Skeletal muscle tissue (tissue), 4 donors: ENCODE results near the gene SLCO4C1. TPM values are rescaled to one million over a fixed set of nuclear protein-coding genes. Genes with fewer than 3 reads are reported as not detected.

Experiments
- H3K27ac ChIP-seq: one replicate; pipeline ENCODE4 v1.7.0; 2013; ENCODE audit warnings: mild to moderate bottlenecking, low read depth, low read length, inconsistent platforms
- H3K27me3 ChIP-seq, 3 donors: one replicate each; pipeline ENCODE4 v1.7.0; 2013; ENCODE audit warnings: low read length in 3 of 3; ENCODE audit not compliant: control insufficient read depth in 3 of 3, insufficient read depth in 3 of 3
- H3K36me3 ChIP-seq, 3 donors: one replicate each; pipeline ENCODE4 v1.7.0; 2013; ENCODE audit warnings: low read length in 3 of 3; ENCODE audit not compliant: control insufficient read depth in 3 of 3, insufficient read depth in 3 of 3
- H3K4me1 ChIP-seq, 3 donors: one replicate each; pipeline ENCODE4 v1.7.0; 2013; ENCODE audit warnings: low read length in 3 of 3, mild to moderate bottlenecking in 3 of 3; ENCODE audit not compliant: control insufficient read depth in 3 of 3, insufficient read depth in 3 of 3
- H3K4me3 ChIP-seq, 3 donors: one replicate each; pipeline ENCODE4 v1.7.0; 2013; ENCODE audit warnings: low read length in 3 of 3
- H3K9ac ChIP-seq, 3 donors: one replicate each; pipeline ENCODE4 v1.7.0; 2013; ENCODE audit warnings: low read length in 3 of 3, mild to moderate bottlenecking in 3 of 3, moderate library complexity in 2 of 3, low read depth in 1 of 3
- H3K9me3 ChIP-seq, 3 donors: one replicate each; pipeline ENCODE4 v1.7.0; 2013; ENCODE audit warnings: low read length in 3 of 3; ENCODE audit not compliant: control insufficient read depth in 3 of 3
- total RNA-seq: library from RNA; depleted of rRNA; stranded (reverse); fragments of >200 nt; gene quantifications from one replicate; pipeline ENCODE4 v1.2.3, GENCODE V29; 2014
- donor health status: Osteomylitis.

Gene SLCO4C1
- total RNA-seq, 1 donor from 2014 or later, result 1.0 TPM

- Histone ChIP-seq H3K9me3 (peaks cover 0 to 5% (median 0%) of the 10 kb centered on the region in 3 donors), H3K27ac (no peak overlapping the region), H3K36me3 (no peaks in the 10 kb centered on the region), H3K27me3 (no peaks in the 10 kb centered on the region), H3K4me1 (no peaks in the 10 kb centered on the region), H3K9ac (no peak overlapping the region), H3K4me3 (no peak overlapping the region)
These were observed 72.3 kb downstream of the SLCO4C1 start for GRCh38 chr5:102223542-102224477.

- H3K9me3 ChIP-seq, result peaks cover 0 to 5% (median 0%) of the 10 kb centered on the region in 3 donors
- H3K27me3 ChIP-seq, result no peaks in the 10 kb centered on the region
- no peaks in the 10 kb centered on the region for H3K36me3 ChIP-seq
- H3K4me3 ChIP-seq, result no peak overlapping the region
- no peak overlapping the region for H3K9ac ChIP-seq
- no peak overlapping the region for H3K27ac ChIP-seq
- H3K4me1 ChIP-seq, result no peaks in the 10 kb centered on the region
These were observed 73.3 kb downstream of the SLCO4C1 start for GRCh38 chr5:102222772-102223171.

DNA sequence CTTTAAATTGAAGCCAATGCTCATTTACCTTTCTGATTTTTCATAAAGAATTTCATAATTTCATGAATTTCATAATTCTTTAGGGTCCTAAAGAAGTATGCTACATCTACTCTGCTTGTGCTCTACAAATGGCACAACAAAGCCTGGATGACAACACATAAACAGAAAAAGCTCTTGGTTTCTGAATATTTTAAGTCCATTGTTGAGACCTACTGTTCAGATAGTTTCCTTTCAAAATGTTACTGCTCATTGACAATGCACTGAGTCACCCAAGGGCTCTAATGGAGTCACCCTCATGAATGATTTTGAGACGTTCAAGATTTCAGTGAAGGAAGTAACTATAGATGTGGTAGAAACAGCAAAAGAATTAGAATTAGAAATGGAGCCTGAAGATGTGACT, 74.1 kb downstream of the SLCO4C1 start:
- no peak overlapping the region for H3K4me3 ChIP-seq

DNA sequence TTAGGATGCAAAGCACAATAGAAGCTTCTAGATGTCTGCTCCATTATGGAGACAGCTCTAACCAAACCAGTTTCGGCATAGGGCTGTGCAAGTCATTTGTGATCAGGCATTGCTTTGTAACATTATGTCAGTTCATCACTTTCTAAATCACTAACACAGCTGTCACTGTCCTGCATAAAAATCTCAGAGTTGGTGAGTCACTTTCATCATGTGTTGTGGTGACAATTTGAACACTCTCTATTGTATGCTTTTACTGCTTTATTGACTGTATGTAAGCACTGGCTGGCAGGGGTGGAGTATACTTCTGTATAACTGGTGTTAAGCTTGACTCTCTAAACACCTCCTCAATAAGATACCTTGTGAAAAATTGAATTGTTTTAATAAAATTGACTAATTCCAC, 77.9 kb downstream of the SLCO4C1 start:
- Histone ChIP-seq H3K4me1 (no peaks in the 10 kb centered on the region), H3K9ac (no peak overlapping the region), H3K27ac (no peak overlapping the region), H3K9me3 (peaks cover 0 to 5% (median 0%) of the 10 kb centered on the region in 3 donors), H3K36me3 (no peaks in the 10 kb centered on the region), H3K4me3 (no peak overlapping the region), H3K27me3 (no peaks in the 10 kb centered on the region)

More for the DNA sequence above, 74.1 kb downstream of the SLCO4C1 start:
- peaks cover 0 to 5% (median 0%) of the 10 kb centered on the region in 3 donors for H3K9me3 ChIP-seq
- H3K27me3 ChIP-seq, result no peaks in the 10 kb centered on the region
- no peak overlapping the region for H3K9ac ChIP-seq
- no peaks in the 10 kb centered on the region for H3K4me1 ChIP-seq
- H3K27ac ChIP-seq, result no peak overlapping the region
- no peaks in the 10 kb centered on the region for H3K36me3 ChIP-seq

DNA sequence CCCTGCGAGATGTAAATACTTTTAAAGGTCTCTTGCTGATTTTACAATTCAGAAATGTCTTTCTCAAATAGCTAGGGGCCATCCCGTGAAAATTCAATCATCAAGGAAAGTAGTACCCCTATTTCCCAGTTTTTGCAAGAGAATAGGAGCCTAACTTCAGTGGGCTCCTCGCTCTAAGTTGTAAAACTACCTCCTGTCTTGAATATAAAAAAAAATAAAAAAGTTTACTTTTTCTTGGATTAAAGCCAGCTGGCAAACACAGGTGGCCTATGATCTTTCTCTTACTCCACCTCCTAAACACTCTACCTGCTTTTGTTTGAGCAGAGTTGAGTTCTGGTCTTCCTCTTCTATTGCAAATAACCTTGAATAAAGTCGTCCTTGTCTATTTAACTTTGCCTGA, 79.4 kb downstream of the SLCO4C1 start:
- Histone ChIP-seq H3K27ac (no peak overlapping the region), H3K36me3 (no peaks in the 10 kb centered on the region), H3K27me3 (no peaks in the 10 kb centered on the region), H3K4me1 (no peaks in the 10 kb centered on the region), H3K4me3 (no peak overlapping the region), H3K9me3 (peaks cover 0 to under 1% (median 0%) of the 10 kb centered on the region in 3 donors), H3K9ac (no peak overlapping the region)

- Histone ChIP-seq H3K4me3 (no peak overlapping the region), H3K36me3 (no peaks in the 10 kb centered on the region), H3K9ac (no peak overlapping the region), H3K9me3 (no peaks in the 10 kb centered on the region), H3K4me1 (no peaks in the 10 kb centered on the region), H3K27ac (no peak overlapping the region), H3K27me3 (no peaks in the 10 kb centered on the region)
These were observed 84.9 kb downstream of the SLCO4C1 start for GRCh38 chr5:102211165-102211564.

DNA sequence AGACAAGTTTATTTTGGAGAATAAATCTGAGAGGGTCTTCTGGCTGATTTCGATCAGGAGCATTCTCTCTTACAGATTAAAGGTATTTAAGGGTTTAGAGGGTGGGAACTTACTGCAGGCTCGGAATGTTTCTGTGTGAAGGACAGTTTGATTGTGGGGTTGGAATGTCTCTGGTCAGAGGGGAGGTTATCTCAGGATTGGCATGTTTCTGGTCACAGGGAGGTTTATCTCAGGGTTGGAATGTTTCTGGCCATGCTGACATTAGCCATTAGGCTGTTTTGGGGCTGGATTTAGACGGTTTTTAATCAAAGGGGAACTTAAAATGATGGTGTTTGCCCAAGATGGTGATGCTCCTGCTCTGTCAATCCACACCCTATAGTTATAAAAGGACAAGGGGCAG, 95.2 kb downstream of the SLCO4C1 start:
- Histone ChIP-seq H3K27ac (no peak overlapping the region), H3K27me3 (no peaks in the 10 kb centered on the region), H3K9me3 (no peaks in the 10 kb centered on the region), H3K4me3 (no peak overlapping the region), H3K36me3 (no peaks in the 10 kb centered on the region), H3K9ac (no peak overlapping the region), H3K4me1 (no peaks in the 10 kb centered on the region)

DNA sequence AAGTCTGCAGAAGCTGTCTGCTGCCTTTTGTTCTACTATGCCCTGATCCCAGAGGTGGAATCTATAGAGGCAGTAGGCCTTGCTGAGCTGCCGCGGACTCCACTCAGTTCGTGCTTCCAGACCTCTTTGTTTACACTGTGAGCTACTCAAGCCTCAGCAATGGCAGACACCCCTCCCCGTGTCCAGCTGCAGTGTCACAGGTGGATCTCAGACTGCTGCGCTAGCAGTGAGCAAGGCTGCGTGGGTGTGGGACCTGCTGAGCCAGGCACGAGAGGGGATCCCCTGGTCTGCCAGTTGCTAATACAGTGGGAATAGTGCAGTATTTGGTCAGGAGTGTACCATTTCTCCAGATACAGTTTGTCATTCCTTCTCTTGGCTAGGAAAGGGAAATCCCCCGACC, 99.6 kb downstream of the SLCO4C1 start:
- H3K9ac ChIP-seq, result no peak overlapping the region
- no peak overlapping the region for H3K4me3 ChIP-seq
- no peaks in the 10 kb centered on the region for H3K27me3 ChIP-seq
- no peaks in the 10 kb centered on the region for H3K9me3 ChIP-seq
- no peaks in the 10 kb centered on the region for H3K36me3 ChIP-seq
- H3K27ac ChIP-seq, result no peak overlapping the region
- H3K4me1 ChIP-seq, result no peaks in the 10 kb centered on the region

Other genes with a start within 250 kb of the SLCO4C1 start
- gene SLCO6A1, start 202.7 kb upstream of the SLCO4C1 start, total RNA-seq, result 0.52 TPM